ENCODE data around the gene TMSB10. TPM values are rescaled to one million over a fixed set of nuclear protein-coding genes. Genes with fewer than 3 reads are reported as not detected.

Gene TMSB10
- total and polyA plus RNA-seq, 2 of the 13 experiments (the other 11 are each of a cell fraction or from before 2014, with no cell fraction given) = 665 to 708 TPM

DNA sequence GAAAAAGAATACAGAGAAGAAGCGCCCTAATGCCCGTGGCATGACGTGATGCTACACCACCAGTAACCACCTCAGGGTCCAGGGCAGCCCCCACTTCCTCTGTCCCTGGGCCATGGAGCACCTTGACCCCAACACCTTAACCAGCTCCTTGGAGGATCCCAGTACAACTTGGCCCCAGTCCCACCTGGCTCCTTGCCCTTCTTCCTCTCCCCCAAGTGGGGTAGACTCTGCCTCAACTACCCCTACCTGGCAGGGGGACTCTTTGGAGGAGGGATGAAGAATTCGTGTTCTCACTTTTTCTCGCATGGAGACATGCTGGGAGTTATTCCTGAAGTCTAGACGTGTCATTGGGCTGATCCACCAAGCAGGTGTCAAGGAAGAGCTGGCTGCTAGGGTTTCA is 43.5 kb upstream of the TMSB10 start:
- Histone ChIP-seq H3K9ac (ENCODE audit: insufficient read depth, low read depth, low read length) (no peak overlapping the region), H3K79me2 (ENCODE audit: insufficient read depth, low read length) (no peaks in the 10 kb centered on the region), H2AFZ (ENCODE audit: low read length) (no peak overlapping the region), H3K9me3 (ENCODE audit: low read length) (no peaks in the 10 kb centered on the region), H3K27me3 (ENCODE audit: control insufficient read depth in 1 of 2, insufficient read depth in 2 of 2, low read length in 2 of 2) (peaks cover 0 to 32% of the 10 kb centered on the region in 2 experiments; a peak in 3 of 5 replicates), H3K27ac (ENCODE audit: extremely low read length, insufficient read depth, low read length) (no peak overlapping the region), H3K4me2 (ENCODE audit: low read depth, low read length) (no peak overlapping the region), H3K4me1 (ENCODE audit: insufficient read depth, low read length) (no peaks in the 10 kb centered on the region), H4K20me1 (ENCODE audit: insufficient read depth, low read length) (no peaks in the 10 kb centered on the region), H3K36me3 (replicated peaks in 1 of 2; ENCODE audit: control insufficient read depth in 1 of 2, insufficient read depth in 2 of 2, low read length in 2 of 2) (no peaks in the 10 kb centered on the region), H3K4me3 (replicated peaks in 1 of 3; ENCODE audit: insufficient read depth in 1 of 3, low read depth in 2 of 3, low read length in 3 of 3) (no peak overlapping the region)
- in situ Hi-C loops (cut with HindIII; ENCODE audit: extremely low pct_ligation_motif_present, low pct_unique_long_range_greater_than_20kb) (no loop called here), intact Hi-C loops (cut with micrococcal nuclease; ENCODE audit: unreplicated experiment) (no loop called here)
- TF ChIP-seq ETV5 (CRISPR knock-in tag; IDR thresholded peaks at IDR 0.05; ENCODE audit: borderline replicate concordance) (no peak), CREB1 (IDR thresholded peaks at IDR 0.05) (no peak), CREB1 (CRISPR knock-in tag; IDR thresholded peaks at IDR 0.05) (no peak), CEBPB (IDR thresholded peaks at IDR 0.05; ENCODE audit: borderline replicate concordance, low read depth, low read length) (no peak), ZNF350 (CRISPR knock-in tag; IDR thresholded peaks at IDR 0.05; ENCODE audit: borderline replicate concordance, low read depth) (no peak), ZFP41 (CRISPR knock-in tag; IDR thresholded peaks at IDR 0.05; ENCODE audit: borderline replicate concordance) (no peak), MAFG (CRISPR knock-in tag; IDR thresholded peaks at IDR 0.05) (no peak), MED13 (CRISPR knock-in tag; IDR thresholded peaks at IDR 0.05) (no peak), NCOR1 (IDR thresholded peaks at IDR 0.05; ENCODE audit: borderline replicate concordance, low read length) (no peak), BRD4 (CRISPR knock-in tag; IDR thresholded peaks at IDR 0.05) (no peak)
- TF ChIP-seq, protein P1, sequence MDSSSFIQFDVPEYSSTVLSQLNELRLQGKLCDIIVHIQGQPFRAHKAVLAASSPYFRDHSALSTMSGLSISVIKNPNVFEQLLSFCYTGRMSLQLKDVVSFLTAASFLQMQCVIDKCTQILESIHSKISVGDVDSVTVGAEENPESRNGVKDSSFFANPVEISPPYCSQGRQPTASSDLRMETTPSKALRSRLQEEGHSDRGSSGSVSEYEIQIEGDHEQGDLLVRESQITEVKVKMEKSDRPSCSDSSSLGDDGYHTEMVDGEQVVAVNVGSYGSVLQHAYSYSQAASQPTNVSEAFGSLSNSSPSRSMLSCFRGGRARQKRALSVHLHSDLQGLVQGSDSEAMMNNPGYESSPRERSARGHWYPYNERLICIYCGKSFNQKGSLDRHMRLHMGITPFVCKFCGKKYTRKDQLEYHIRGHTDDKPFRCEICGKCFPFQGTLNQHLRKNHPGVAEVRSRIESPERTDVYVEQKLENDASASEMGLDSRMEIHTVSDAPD (CRISPR knock-in tag; IDR thresholded peaks at IDR 0.05) = no peak
- TF ChIP-seq, protein P2, sequence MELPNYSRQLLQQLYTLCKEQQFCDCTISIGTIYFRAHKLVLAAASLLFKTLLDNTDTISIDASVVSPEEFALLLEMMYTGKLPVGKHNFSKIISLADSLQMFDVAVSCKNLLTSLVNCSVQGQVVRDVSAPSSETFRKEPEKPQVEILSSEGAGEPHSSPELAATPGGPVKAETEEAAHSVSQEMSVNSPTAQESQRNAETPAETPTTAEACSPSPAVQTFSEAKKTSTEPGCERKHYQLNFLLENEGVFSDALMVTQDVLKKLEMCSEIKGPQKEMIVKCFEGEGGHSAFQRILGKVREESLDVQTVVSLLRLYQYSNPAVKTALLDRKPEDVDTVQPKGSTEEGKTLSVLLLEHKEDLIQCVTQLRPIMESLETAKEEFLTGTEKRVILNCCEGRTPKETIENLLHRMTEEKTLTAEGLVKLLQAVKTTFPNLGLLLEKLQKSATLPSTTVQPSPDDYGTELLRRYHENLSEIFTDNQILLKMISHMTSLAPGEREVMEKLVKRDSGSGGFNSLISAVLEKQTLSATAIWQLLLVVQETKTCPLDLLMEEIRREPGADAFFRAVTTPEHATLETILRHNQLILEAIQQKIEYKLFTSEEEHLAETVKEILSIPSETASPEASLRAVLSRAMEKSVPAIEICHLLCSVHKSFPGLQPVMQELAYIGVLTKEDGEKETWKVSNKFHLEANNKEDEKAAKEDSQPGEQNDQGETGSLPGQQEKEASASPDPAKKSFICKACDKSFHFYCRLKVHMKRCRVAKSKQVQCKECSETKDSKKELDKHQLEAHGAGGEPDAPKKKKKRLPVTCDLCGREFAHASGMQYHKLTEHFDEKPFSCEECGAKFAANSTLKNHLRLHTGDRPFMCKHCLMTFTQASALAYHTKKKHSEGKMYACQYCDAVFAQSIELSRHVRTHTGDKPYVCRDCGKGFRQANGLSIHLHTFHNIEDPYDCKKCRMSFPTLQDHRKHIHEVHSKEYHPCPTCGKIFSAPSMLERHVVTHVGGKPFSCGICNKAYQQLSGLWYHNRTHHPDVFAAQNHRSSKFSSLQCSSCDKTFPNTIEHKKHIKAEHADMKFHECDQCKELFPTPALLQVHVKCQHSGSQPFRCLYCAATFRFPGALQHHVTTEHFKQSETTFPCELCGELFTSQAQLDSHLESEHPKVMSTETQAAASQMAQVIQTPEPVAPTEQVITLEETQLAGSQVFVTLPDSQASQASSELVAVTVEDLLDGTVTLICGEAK (IDR thresholded peaks at IDR 0.05) = no peak
- TF ChIP-seq, protein P2 (CRISPR knock-in tag; IDR thresholded peaks at IDR 0.05) = no peak
- POLR2A ChIA-PET = no interaction called here
- FAIRE-seq (no peak), ATAC-seq (no peak), DNase-seq (ENCODE audit: low spot score) (no peak)
- CTCF ChIA-PET (ENCODE audit: low intra/inter-chr PET ratio, low total read pairs) = no interaction called here
- 1% methylated on average over 5 of the region's 6 CpGs for WGBS (ENCODE audit: low lambda C conversion rate)
- no TSS peak for BruUV-seq (replicated peaks)

Data from HepG2 (cell line).